ENCODE measurements around the gene ATP10B.

DNA sequence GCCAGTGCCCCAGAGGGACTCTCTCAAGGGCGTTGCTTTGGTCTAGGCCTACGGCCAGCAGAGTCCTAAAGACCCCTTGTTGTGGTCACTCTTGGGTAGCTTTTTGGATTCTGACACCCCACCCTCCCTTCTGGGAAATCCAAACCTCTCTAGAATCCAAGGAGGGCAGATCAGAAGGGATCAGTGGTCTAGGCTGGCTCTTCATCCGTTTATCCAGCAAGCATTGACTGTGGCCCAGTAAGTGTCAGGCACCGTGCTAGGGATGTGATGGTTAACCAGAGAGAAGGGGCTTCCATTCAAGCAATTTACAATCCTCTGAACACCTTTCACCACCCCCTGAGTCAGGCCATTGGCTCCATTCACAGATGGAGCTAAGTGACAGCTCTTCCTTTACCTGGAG, 249.3 kb downstream of the ATP10B start:
- TF ChIP-seq, protein P1, sequence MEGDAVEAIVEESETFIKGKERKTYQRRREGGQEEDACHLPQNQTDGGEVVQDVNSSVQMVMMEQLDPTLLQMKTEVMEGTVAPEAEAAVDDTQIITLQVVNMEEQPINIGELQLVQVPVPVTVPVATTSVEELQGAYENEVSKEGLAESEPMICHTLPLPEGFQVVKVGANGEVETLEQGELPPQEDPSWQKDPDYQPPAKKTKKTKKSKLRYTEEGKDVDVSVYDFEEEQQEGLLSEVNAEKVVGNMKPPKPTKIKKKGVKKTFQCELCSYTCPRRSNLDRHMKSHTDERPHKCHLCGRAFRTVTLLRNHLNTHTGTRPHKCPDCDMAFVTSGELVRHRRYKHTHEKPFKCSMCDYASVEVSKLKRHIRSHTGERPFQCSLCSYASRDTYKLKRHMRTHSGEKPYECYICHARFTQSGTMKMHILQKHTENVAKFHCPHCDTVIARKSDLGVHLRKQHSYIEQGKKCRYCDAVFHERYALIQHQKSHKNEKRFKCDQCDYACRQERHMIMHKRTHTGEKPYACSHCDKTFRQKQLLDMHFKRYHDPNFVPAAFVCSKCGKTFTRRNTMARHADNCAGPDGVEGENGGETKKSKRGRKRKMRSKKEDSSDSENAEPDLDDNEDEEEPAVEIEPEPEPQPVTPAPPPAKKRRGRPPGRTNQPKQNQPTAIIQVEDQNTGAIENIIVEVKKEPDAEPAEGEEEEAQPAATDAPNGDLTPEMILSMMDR (IDR thresholded peaks at IDR 0.05): no peak
- TF ChIP-seq POLR2A (IDR thresholded peaks at IDR 0.05) (no peak), EP300 (IDR thresholded peaks at IDR 0.05; ENCODE audit: low read depth) (no peak)

Measured in transverse colon (tissue), 3 donors.